ENCODE measurements around the gene DCUN1D3. TPM values are rescaled to one million over a fixed set of nuclear protein-coding genes. Genes with fewer than 3 reads are reported as not detected.

Gene DCUN1D3
- polyA plus RNA-seq, 1 donor (not counting 4 experiments of a cell fraction or from before 2014, with no cell fraction given), result 9.4 TPM

GRCh38 chr16:20937736-20938135 lies 37.6 kb upstream of the DCUN1D3 start:
- dilution Hi-C loops (cut with MboI; ENCODE audit: extremely low pct_ligation_motif_present, low sequenced_read_pairs), result no loop called here
- TF ChIP-seq EZH2 (IDR thresholded peaks at IDR 0.05; ENCODE audit: low read length), result no peak
- TF ChIP-seq, protein P1, sequence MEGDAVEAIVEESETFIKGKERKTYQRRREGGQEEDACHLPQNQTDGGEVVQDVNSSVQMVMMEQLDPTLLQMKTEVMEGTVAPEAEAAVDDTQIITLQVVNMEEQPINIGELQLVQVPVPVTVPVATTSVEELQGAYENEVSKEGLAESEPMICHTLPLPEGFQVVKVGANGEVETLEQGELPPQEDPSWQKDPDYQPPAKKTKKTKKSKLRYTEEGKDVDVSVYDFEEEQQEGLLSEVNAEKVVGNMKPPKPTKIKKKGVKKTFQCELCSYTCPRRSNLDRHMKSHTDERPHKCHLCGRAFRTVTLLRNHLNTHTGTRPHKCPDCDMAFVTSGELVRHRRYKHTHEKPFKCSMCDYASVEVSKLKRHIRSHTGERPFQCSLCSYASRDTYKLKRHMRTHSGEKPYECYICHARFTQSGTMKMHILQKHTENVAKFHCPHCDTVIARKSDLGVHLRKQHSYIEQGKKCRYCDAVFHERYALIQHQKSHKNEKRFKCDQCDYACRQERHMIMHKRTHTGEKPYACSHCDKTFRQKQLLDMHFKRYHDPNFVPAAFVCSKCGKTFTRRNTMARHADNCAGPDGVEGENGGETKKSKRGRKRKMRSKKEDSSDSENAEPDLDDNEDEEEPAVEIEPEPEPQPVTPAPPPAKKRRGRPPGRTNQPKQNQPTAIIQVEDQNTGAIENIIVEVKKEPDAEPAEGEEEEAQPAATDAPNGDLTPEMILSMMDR (optimal IDR thresholded peaks at IDR 0.05 in 1 of 3, IDR thresholded peaks at IDR 0.05 in 1 of 3, conservative IDR thresholded peaks at IDR 0.05 in 1 of 3; ENCODE audit: extremely low read depth in 1 of 3, insufficient read depth in 2 of 3, low read length in 3 of 3), result no peak
- Histone ChIP-seq H3K4me1 (ENCODE audit: control insufficient read depth, extremely low read depth, insufficient read depth, low read length) (peaks cover 14% of the 10 kb centered on the region), H3K4me3 (ENCODE audit: control insufficient read depth in 2 of 3, extremely low read depth in 1 of 3, insufficient read depth in 2 of 3, low read depth in 1 of 3, low read length in 3 of 3) (no peak overlapping the region), H3K27me3 (ENCODE audit: control insufficient read depth, extremely low read depth, insufficient read depth, low read length) (no peaks in the 10 kb centered on the region), H4K20me1 (ENCODE audit: control insufficient read depth, extremely low read depth, insufficient read depth, low read length) (no peaks in the 10 kb centered on the region), H3K9ac (ENCODE audit: control insufficient read depth, extremely low read depth, insufficient read depth, low read length) (no peak overlapping the region), H3K9me3 (ENCODE audit: control insufficient read depth, low read depth, low read length) (no peaks in the 10 kb centered on the region), H3K36me3 (ENCODE audit: control insufficient read depth in 2 of 2, extremely low read depth in 1 of 2, insufficient read depth in 2 of 2, low read length in 2 of 2) (no peaks in the 10 kb centered on the region), H3K27ac (ENCODE audit: control insufficient read depth, insufficient read depth, low read length) (no peak overlapping the region), H2AFZ (ENCODE audit: control insufficient read depth, low read length) (no peak overlapping the region), H3K4me2 (ENCODE audit: control insufficient read depth, extremely low read depth, insufficient read depth, low read depth, low read length) (no peak overlapping the region), H3K9me1 (ENCODE audit: control insufficient read depth, extremely low read depth, insufficient read depth, low read length) (no peaks in the 10 kb centered on the region), H3K79me2 (ENCODE audit: control insufficient read depth, insufficient read depth, low read length) (no peaks in the 10 kb centered on the region)
- DNase-seq (ENCODE audit: low read depth, low spot score) (no peak), FAIRE-seq (no peak)

GRCh38 chr16:20933589-20933988 lies 33.4 kb upstream of the DCUN1D3 start:
- no peaks in the 10 kb centered on the region for H3K36me3 ChIP-seq (ENCODE audit: control insufficient read depth in 2 of 2, extremely low read depth in 1 of 2, insufficient read depth in 2 of 2, low read length in 2 of 2)
- H3K27ac ChIP-seq (ENCODE audit: control insufficient read depth, insufficient read depth, low read length), result no peak overlapping the region
- dilution Hi-C loops (cut with MboI; ENCODE audit: extremely low pct_ligation_motif_present, low sequenced_read_pairs), result no loop called here
- FAIRE-seq (no peak), DNase-seq (ENCODE audit: low read depth, low spot score) (no peak)
- H3K27me3 ChIP-seq (ENCODE audit: control insufficient read depth, extremely low read depth, insufficient read depth, low read length), result no peaks in the 10 kb centered on the region
- H3K9me1 ChIP-seq (ENCODE audit: control insufficient read depth, extremely low read depth, insufficient read depth, low read length), result no peaks in the 10 kb centered on the region
- no peaks in the 10 kb centered on the region for H3K79me2 ChIP-seq (ENCODE audit: control insufficient read depth, insufficient read depth, low read length)
- H3K9me3 ChIP-seq (ENCODE audit: control insufficient read depth, low read depth, low read length), result no peaks in the 10 kb centered on the region
- no peak overlapping the region for H2AFZ ChIP-seq (ENCODE audit: control insufficient read depth, low read length)
- no peak overlapping the region for H3K4me2 ChIP-seq (ENCODE audit: control insufficient read depth, extremely low read depth, insufficient read depth, low read depth, low read length)
- H3K4me1 ChIP-seq (ENCODE audit: control insufficient read depth, extremely low read depth, insufficient read depth, low read length), result peaks cover 2% of the 10 kb centered on the region
- TF ChIP-seq, protein P1 (optimal IDR thresholded peaks at IDR 0.05 in 1 of 3, IDR thresholded peaks at IDR 0.05 in 1 of 3, conservative IDR thresholded peaks at IDR 0.05 in 1 of 3; ENCODE audit: extremely low read depth in 1 of 3, insufficient read depth in 2 of 3, low read length in 3 of 3), result no peak
- no peak for TF ChIP-seq EZH2 (IDR thresholded peaks at IDR 0.05; ENCODE audit: low read length)
- no peaks in the 10 kb centered on the region for H4K20me1 ChIP-seq (ENCODE audit: control insufficient read depth, extremely low read depth, insufficient read depth, low read length)
- no peak overlapping the region for H3K9ac ChIP-seq (ENCODE audit: control insufficient read depth, extremely low read depth, insufficient read depth, low read length)
- H3K4me3 ChIP-seq (ENCODE audit: control insufficient read depth in 2 of 3, extremely low read depth in 1 of 3, insufficient read depth in 2 of 3, low read depth in 1 of 3, low read length in 3 of 3), result no peak overlapping the region

Data from keratinocyte (primary cell).